ENCODE measurements around the gene OCA2.
"Not testable (repeated sequence)": the region's sequence is repeated elsewhere in the genome, so short reads cannot be mapped to it uniquely, and the experiment has no call there.

The OCA2 gene

GRCh38 chr15:27725731-27726130 lies 373.4 kb downstream of the OCA2 start:
- H3K27ac ChIP-seq: no peak overlapping the region
- in situ Hi-C loops (cut with HindIII; ENCODE audit: low pct_ligation_motif_present, low sequenced_read_pairs): no loop called here
- H3K36me3 ChIP-seq (replicated peaks): no peaks in the 10 kb centered on the region
- no peak for DNase-seq
- H3K4me3 ChIP-seq (ENCODE audit: low read depth, low read length): no peak overlapping the region
- no peaks in the 10 kb centered on the region for H3K27me3 ChIP-seq (replicated peaks)
- TF ChIP-seq CTCF (IDR thresholded peaks at IDR 0.05; ENCODE audit: low read depth, low read length, missing control alignments): no peak

- TF ChIP-seq CTCF (IDR thresholded peaks at IDR 0.05; ENCODE audit: low read depth, low read length, missing control alignments): no peak
- in situ Hi-C loops (cut with HindIII; ENCODE audit: low pct_ligation_motif_present, low sequenced_read_pairs): no loop called here
- Histone ChIP-seq H3K36me3 (replicated peaks) (no peaks in the 10 kb centered on the region), H3K27me3 (replicated peaks) (no peaks in the 10 kb centered on the region), H3K27ac (no peak overlapping the region), H3K4me3 (ENCODE audit: low read depth, low read length) (no peak overlapping the region)
- DNase-seq: no peak
These were observed 375.3 kb downstream of the OCA2 start for GRCh38 chr15:27723821-27724220.

GRCh38 chr15:27722102-27722501 lies 377.0 kb downstream of the OCA2 start:
- no peak overlapping the region for H3K27ac ChIP-seq
- no peak for DNase-seq
- H3K36me3 ChIP-seq (replicated peaks): no peaks in the 10 kb centered on the region
- in situ Hi-C loops (cut with HindIII; ENCODE audit: low pct_ligation_motif_present, low sequenced_read_pairs): no loop called here
- TF ChIP-seq CTCF (IDR thresholded peaks at IDR 0.05; ENCODE audit: low read depth, low read length, missing control alignments): no peak
- H3K27me3 ChIP-seq (replicated peaks): no peaks in the 10 kb centered on the region
- H3K4me3 ChIP-seq (ENCODE audit: low read depth, low read length): no peak overlapping the region

- H3K27ac ChIP-seq: no peak overlapping the region
- no peak for DNase-seq
- H3K36me3 ChIP-seq (replicated peaks): no peaks in the 10 kb centered on the region
- in situ Hi-C loops (cut with HindIII; ENCODE audit: low pct_ligation_motif_present, low sequenced_read_pairs): no loop called here
- TF ChIP-seq CTCF (IDR thresholded peaks at IDR 0.05; ENCODE audit: low read depth, low read length, missing control alignments): no peak
- no peaks in the 10 kb centered on the region for H3K27me3 ChIP-seq (replicated peaks)
- H3K4me3 ChIP-seq (ENCODE audit: low read depth, low read length): no peak overlapping the region
These were observed 384.4 kb downstream of the OCA2 start for GRCh38 chr15:27714675-27715074.

- in situ Hi-C loops (cut with HindIII; ENCODE audit: low pct_ligation_motif_present, low sequenced_read_pairs); DNase-seq; H3K27ac ChIP-seq; H3K36me3 ChIP-seq (replicated peaks); H3K4me3 ChIP-seq (ENCODE audit: low read depth, low read length); H3K27me3 ChIP-seq (replicated peaks): not testable (repeated sequence)
These were observed 385.3 kb downstream of the OCA2 start for GRCh38 chr15:27713850-27714249.

GRCh38 chr15:27707257-27707656 lies 391.9 kb downstream of the OCA2 start:
- Histone ChIP-seq H3K27me3 (replicated peaks) (no peaks in the 10 kb centered on the region), H3K36me3 (replicated peaks) (no peaks in the 10 kb centered on the region), H3K27ac (no peak overlapping the region), H3K4me3 (ENCODE audit: low read depth, low read length) (no peak overlapping the region)
- no peak for TF ChIP-seq CTCF (IDR thresholded peaks at IDR 0.05; ENCODE audit: low read depth, low read length, missing control alignments)
- no peak for DNase-seq
- in situ Hi-C loops (cut with HindIII; ENCODE audit: low pct_ligation_motif_present, low sequenced_read_pairs): no loop called here
